HG03095 (cell line): ENCODE results near the gene MMS19.
A peak's percentile ranks its signal among the peaks of the same experiment; 100 is the strongest.

ENCODE experiments used
- ATAC-seq: cut with Tn5 transposase; IDR thresholded peaks from one replicate; pipeline ENCODE4 v1.9.1; 2021; ENCODE audit warnings: moderate library complexity; ENCODE audit not compliant: unreplicated experiment

MMS19 gene, protein sequence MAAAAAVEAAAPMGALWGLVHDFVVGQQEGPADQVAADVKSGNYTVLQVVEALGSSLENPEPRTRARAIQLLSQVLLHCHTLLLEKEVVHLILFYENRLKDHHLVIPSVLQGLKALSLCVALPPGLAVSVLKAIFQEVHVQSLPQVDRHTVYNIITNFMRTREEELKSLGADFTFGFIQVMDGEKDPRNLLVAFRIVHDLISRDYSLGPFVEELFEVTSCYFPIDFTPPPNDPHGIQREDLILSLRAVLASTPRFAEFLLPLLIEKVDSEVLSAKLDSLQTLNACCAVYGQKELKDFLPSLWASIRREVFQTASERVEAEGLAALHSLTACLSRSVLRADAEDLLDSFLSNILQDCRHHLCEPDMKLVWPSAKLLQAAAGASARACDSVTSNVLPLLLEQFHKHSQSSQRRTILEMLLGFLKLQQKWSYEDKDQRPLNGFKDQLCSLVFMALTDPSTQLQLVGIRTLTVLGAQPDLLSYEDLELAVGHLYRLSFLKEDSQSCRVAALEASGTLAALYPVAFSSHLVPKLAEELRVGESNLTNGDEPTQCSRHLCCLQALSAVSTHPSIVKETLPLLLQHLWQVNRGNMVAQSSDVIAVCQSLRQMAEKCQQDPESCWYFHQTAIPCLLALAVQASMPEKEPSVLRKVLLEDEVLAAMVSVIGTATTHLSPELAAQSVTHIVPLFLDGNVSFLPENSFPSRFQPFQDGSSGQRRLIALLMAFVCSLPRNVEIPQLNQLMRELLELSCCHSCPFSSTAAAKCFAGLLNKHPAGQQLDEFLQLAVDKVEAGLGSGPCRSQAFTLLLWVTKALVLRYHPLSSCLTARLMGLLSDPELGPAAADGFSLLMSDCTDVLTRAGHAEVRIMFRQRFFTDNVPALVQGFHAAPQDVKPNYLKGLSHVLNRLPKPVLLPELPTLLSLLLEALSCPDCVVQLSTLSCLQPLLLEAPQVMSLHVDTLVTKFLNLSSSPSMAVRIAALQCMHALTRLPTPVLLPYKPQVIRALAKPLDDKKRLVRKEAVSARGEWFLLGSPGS

GRCh38 chr10:97498076-97498840 is at the start of gene MMS19:
MMS19 (minus strand) TSS chr10:97498422; CDS start chr10:97498384, 38 bp downstream.
- ATAC-seq: peak; percentile 92

GRCh38 chr10:97547962-97548361 is 49.7 kb upstream of the MMS19 start:
- no peak for ATAC-seq

GRCh38 chr10:97547271-97547600 is 49.0 kb upstream of the MMS19 start:
- ATAC-seq: no peak

- no peak for ATAC-seq
Measured at GRCh38 chr10:97546456-97547270, 48.4 kb upstream of the MMS19 start.

DNA sequence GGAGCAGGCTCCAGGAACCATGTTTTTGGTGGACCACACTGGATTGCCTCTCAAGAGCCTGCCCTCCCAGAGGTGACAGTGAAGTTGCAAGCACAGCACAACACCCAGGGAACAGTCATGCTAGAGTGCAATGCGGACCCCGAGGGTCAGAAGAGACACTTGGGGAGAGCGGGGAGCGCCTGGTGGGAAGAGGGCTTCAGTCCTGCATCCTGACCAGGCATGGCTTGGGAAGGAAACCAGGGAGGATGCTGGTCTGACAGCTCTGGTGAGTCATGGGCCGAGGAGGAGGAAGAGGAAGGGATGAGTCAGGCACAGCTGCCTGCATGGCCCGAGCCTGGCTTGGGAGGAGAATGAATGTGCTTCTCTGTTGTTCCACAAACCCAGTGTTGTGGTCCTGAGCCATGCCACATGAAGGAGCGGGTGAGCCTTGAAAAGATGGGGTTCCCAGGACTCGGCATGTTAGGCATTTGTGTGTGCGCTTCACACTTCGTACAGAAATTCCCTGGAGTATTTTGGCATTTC is 44.9 kb upstream of the MMS19 start:
- no peak for ATAC-seq

DNA sequence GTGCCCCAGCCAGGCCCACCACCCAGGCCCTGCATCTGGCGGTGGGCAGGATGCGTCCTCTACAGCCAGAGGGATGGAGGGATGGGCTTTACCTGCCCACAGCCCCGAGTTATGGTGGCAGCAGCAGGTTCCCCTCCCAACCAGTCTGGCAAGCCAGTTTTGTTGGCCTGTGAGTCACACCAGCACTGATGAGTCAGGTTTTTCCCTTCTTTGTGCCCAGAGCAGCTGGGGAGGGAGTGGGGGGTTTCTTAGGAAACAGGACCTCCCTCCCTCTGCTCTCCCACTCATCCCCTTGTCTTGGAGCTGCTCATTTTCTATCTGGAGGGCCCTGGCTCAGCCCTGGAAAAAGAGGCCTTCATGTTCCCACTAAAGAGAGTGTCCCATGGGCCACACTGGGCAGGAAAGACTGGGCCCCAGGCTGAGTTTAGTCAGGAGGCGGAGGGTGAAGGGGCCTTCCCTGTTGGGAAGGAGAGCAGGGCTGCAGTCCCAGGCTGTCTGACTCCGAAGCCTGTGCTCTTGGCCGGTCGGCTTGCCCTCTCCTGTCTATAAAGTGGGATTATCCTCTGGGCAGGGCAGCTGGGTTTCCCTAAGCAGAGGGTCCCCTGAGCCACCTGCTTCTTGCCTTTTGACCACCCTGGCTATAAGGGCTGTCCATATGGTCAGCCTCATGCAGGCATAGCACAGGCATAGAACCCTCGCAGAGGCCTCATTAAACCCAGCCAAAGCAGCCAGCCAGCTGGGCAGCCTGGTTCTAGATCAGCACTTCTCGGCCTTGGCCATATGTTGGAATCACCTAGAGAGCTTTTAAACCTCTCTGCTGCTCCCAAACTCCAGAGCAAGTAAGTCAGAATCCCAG is 44.2 kb upstream of the MMS19 start:
- ATAC-seq: no peak

- no peak for ATAC-seq
Measured at GRCh38 chr10:97540669-97541500, 42.7 kb upstream of the MMS19 start.

DNA sequence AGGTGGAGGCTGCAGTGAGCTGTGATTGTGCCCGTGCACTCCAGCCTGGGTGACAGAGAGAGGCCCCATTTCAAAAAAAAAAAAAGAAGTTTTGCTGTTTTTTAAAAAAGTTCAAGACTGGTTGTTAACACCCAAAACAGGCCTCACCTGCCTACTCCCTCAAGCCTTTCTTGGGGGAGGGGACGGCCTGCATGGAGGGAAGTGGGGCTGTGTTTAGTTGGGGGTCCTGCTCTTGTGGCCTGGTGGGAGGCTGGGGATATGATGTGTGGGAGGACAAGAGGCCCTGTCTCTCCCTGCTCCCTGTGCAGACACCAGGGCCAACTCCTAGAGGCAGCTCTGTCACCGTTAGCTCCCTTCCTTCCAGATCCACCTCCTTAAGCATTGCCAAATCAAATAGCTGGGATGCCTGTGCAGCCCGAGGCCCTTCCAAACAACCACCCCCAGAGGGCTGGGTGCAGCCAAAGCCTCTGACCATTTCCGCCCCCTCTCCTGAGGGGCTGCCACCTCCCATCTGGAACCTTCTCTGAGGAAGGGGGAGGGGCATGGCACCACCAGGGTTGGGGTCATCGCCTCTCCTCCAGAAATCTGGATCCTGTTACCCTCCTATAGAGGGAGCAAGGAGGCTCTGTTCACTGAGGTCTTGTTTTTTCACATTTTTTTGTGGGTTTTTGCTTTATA is 41.4 kb upstream of the MMS19 start:
- ATAC-seq: no peak

DNA sequence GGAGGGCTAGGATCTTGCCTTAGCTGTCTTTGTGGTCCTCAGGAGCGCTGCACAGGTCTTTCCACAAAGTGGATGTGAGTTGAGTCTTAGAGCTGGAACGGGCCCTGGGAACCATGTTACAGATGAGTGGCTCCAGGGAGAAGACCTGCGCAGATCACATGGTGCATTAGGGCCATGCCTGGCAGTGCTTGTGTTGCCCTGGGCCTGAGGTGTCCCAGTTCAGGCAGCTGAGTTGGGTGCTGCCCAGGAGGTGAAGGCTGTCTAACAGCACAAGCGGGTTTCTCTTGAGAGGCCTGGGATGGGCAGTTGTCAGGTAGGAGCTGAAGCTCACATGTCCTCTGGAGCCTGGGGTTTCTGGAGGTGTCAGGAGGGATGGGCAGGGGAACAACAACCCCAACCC is 40.6 kb upstream of the MMS19 start:
- no peak for ATAC-seq

DNA sequence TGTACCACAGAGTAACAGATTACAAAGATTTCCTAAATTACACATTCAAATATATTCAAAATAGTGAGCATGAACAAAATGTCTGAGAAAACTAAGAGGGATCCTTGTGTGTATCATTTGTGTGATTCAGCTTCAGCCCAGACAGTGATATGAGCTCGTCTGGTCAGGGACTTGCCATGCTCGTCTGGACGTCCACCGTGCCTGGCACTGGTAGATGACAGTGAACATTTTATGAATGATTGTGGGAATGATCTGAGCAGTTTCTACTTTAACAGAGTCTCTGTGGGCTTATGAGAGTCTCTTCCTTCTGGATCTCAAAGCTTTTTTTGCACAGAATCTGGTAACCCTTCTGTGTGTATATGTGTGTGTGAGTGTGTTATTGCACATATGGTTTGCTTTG is 40.2 kb upstream of the MMS19 start:
- no peak for ATAC-seq

GRCh38 chr10:97537186-97537869 is 39.1 kb upstream of the MMS19 start:
- no peak for ATAC-seq

GRCh38 chr10:97534746-97535367 is 36.6 kb upstream of the MMS19 start:
- ATAC-seq: no peak

GRCh38 chr10:97533888-97534287 is 35.7 kb upstream of the MMS19 start:
- ATAC-seq: no peak

DNA sequence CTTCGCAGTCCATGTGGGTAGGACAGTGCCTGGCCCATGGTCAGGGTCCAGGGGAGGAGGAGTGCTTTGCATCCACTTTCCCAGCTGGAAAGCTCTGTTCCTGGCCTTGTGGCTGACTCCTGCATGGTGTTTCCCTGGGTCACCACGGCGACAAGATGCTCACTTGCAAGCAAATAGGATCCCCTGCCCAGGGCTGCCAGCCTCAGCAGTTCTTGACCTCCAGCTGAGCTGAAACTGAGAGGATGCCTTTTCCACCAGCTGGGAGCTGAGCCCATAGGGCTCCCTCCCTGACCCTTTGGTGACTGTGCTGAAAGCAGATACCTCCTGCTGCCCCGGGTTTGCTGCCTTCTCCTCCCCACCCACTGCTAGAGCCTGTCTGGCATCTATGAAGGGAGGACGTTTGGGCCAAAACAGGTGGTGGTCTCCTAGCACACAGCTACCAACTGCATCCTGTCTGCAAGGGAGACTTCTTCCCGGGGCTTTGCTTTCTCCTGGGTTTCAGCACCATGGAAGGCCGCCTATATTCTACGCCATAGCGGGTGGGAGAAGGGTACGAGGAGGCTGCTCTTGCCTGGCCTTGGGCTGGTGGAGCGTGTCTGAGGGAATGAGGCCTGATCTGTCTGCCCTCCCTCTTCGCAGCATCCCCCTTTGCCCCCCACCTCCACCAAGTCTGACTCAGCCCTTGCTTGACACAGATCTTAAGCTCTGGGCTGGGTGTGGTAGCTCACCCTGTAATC is 34.9 kb upstream of the MMS19 start:
- ATAC-seq: no peak

GRCh38 chr10:97531401-97531986 is 33.3 kb upstream of the MMS19 start:
- ATAC-seq: no peak
